Sigmoid colon (tissue), 7 donors: ENCODE results near the gene PHGDH. TPM values are rescaled to one million over a fixed set of nuclear protein-coding genes. Genes with fewer than 3 reads are reported as not detected.

ENCODE experiments used
- DNase-seq: peaks from one replicate; pipeline ENCODE4 v3.0.0-alpha.2; 2019
- H3K27ac ChIP-seq, 4 donors: fragments of 200-600 bp; sonication (generic); one replicate each; pipeline ENCODE4 v1.5.1; 2016 to 2019; ENCODE audit warnings: mild to moderate bottlenecking in 1 of 4
- H3K27me3 ChIP-seq, 3 donors: fragments of 200-600 bp; sonication (generic); one replicate each; pipeline ENCODE4 v1.5.1; 2019; ENCODE audit warnings: mild to moderate bottlenecking in 1 of 3
- H3K36me3 ChIP-seq, 4 donors: fragments of 200-600 bp; sonication (generic); one replicate each; pipeline ENCODE4 v1.5.1; 2016 to 2019
- H3K4me1 ChIP-seq, 4 donors: fragments of 200-600 bp; sonication (generic); one replicate each; pipeline ENCODE4 v1.5.1; 2017 to 2019
- H3K4me3 ChIP-seq, 4 donors: fragments of 200-600 bp; sonication (generic); one replicate each; pipeline ENCODE4 v1.5.1; 2017 to 2019; ENCODE audit warnings: mild to moderate bottlenecking in 2 of 4, moderate library complexity in 1 of 4
- H3K9me3 ChIP-seq, 4 donors: fragments of 200-600 bp in 3 of 4; sonication (generic) in 3 of 4; one replicate each; pipeline versions ENCODE4 v1.5.1 to v1.6.1; 2013 to 2019
- CTCF ChIP-seq, 4 experiments: fragments of 450-650 bp in 3 of 4; fragments of 200-600 bp in 1 of 4; IDR thresholded peaks; one replicate each; pipeline ENCODE4 v1.5.1; 2016 to 2019; ENCODE audit warnings: antibody characterized with exemption in 4 of 4, mild to moderate bottlenecking in 3 of 4, moderate library complexity in 2 of 4
- EP300 ChIP-seq, 4 donors: sonication (generic); formaldehyde crosslinking; IDR thresholded peaks; one replicate each; pipeline ENCODE4 v1.6.1; 2017; ENCODE audit warnings: antibody characterized with exemption in 4 of 4
- POLR2A ChIP-seq, 2 donors: fragments of 450-650 bp; IDR thresholded peaks; one replicate each; pipeline ENCODE4 v1.6.1; 2016; ENCODE audit warnings: antibody characterized with exemption in 2 of 2, mild to moderate bottlenecking in 2 of 2, moderate library complexity in 2 of 2
- POLR2AphosphoS5 ChIP-seq, 4 donors: sonication (generic); formaldehyde crosslinking; IDR thresholded peaks; one replicate each; pipeline ENCODE4 v1.6.1; 2017; ENCODE audit warnings: antibody characterized with exemption in 4 of 4
- WGBS, 2 donors: extraction: QIAGEN DNeasy Blood & Tissue Kit; methylation state at CpG; one replicate each; pipeline ENCODE4 v1.1.7; 2013; 5-methylcytosine and 5-hydroxymethylcytosine counted together
- intact Hi-C: fragments of 100-400 bp; cut with DNase I; formaldehyde crosslinking; loops from one replicate; pipeline ENCODE4 v1.15.1; 2023
- polyA plus RNA-seq, 3 donors: library from polyadenylated mRNA; stranded (reverse); fragments of 200-250 nt; gene quantifications; one replicate each; pipeline ENCODE4 v1.2.3, GENCODE V29; 2013
- total RNA-seq, 4 donors: library from RNA; depleted of rRNA; stranded (reverse); fragments of >200 nt; gene quantifications; one replicate each; pipeline ENCODE4 v1.1.0, GENCODE V29; 2016
- donor health status: healthy with polysubstance abuse.
- donor health status: Bipolar disorder and iron deficiency.
- donor health status: healthy.

PHGDH gene
- total and polyA plus RNA-seq, 7 donors: 3.9 to 37.7 (median 22.0) TPM

DNA sequence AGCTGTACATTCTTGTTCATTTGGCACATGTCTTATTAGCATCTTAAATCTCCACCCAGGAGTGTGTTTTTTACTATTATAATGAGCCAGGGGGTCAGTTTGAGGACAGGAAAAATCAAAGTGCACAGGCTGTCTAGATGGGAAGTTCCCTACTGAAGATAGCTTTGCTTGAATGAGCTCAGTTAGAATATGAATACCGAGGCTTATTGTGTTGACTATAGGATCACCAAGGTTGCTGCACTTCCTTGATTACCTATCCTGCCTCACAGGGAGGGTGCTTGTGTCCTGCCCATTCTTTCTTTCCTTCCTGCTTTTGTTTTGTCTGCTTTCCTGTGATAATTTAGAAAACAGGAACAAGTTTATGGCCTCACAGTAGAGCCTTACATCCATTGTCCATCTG, 16.3 kb downstream of the PHGDH start:
- no peak overlapping the region for H3K4me3 ChIP-seq
- TF ChIP-seq CTCF (IDR thresholded peaks at IDR 0.05): no peak
- no peak for TF ChIP-seq EP300 (IDR thresholded peaks at IDR 0.05)
- no peak for TF ChIP-seq POLR2A (IDR thresholded peaks at IDR 0.05)
- no peak for TF ChIP-seq POLR2AphosphoS5 (IDR thresholded peaks at IDR 0.05)
- H3K9me3 ChIP-seq: no peaks in the 10 kb centered on the region
- H3K4me1 ChIP-seq: no peaks in the 10 kb centered on the region
- H3K36me3 ChIP-seq: peaks cover 0 to 67% (median 7%) of the 10 kb centered on the region in 4 donors
- intact Hi-C loops: no loop called here
- WGBS, 2 donors: 14 to 36% methylated on average over 1 of the region's 1 CpG
- DNase-seq: no peak
- H3K27ac ChIP-seq: no peak overlapping the region
- H3K27me3 ChIP-seq: no peaks in the 10 kb centered on the region

DNA sequence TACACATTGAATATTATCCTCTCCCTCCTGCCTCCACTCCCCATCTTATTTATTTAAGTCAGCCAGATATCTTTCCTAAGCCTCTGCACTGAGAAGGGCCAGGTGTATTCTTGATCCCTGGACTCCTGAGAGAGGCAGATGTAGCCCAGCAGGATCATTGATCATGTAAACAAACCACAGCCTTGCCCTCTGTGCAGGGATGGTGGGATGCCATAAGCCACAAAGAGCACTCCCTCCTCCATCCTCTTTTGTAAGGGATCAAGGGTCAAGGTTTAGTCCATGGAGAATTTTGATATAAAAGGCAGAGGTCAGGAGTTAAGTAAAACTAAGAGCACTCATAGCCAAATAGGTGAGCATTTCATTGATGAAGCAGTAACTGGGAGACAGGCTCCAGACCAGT, 17.3 kb downstream of the PHGDH start:
- no peak for DNase-seq
- H3K9me3 ChIP-seq: no peaks in the 10 kb centered on the region
- no peaks in the 10 kb centered on the region for H3K27me3 ChIP-seq
- H3K4me1 ChIP-seq: no peaks in the 10 kb centered on the region
- no peak for TF ChIP-seq POLR2AphosphoS5 (IDR thresholded peaks at IDR 0.05)
- TF ChIP-seq EP300 (IDR thresholded peaks at IDR 0.05): no peak
- no peak overlapping the region for H3K4me3 ChIP-seq
- intact Hi-C loops: no loop called here
- H3K36me3 ChIP-seq: peaks cover 0 to 57% (median 5%) of the 10 kb centered on the region in 4 donors
- no peak overlapping the region for H3K27ac ChIP-seq

DNA sequence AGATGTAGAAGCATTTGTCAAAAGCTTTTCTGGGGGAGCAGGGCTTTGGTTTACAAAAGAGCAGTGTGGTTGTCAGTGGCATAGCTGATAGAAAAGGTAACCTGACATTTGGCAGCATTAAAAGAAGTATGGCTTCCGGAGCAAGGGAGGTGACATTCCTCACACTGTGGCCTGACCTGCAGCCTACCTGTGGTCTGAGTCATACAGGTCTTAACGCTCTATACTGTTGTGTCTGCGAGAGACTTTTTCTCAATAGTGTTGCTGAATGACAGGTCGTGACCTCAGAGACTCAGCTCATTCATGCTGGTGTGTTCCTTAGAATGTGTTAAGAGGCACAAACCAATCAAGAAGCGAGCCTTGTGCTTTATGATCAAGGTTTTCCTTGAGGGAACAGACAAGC, 19.3 kb downstream of the PHGDH start:
- Histone ChIP-seq H3K27ac (no peak overlapping the region), H3K36me3 (peaks cover 0 to 58% (median 10%) of the 10 kb centered on the region in 4 donors), H3K4me1 (no peaks in the 10 kb centered on the region), H3K9me3 (no peaks in the 10 kb centered on the region), H3K27me3 (no peaks in the 10 kb centered on the region), H3K4me3 (no peak overlapping the region)
- 90 to 94% methylated on average over 5 of the region's 5 CpGs for WGBS, 2 donors
- TF ChIP-seq CTCF (IDR thresholded peaks at IDR 0.05) (no peak), POLR2AphosphoS5 (IDR thresholded peaks at IDR 0.05) (no peak), POLR2A (IDR thresholded peaks at IDR 0.05) (no peak), EP300 (IDR thresholded peaks at IDR 0.05) (no peak)
- intact Hi-C loops: no loop called here
- DNase-seq: no peak

GRCh38 chr1:119731741-119732430, 20.2 kb downstream of the PHGDH start:
- TF ChIP-seq POLR2A (IDR thresholded peaks at IDR 0.05): no peak
- TF ChIP-seq CTCF (IDR thresholded peaks at IDR 0.05): no peak
- Histone ChIP-seq H3K4me1 (no peaks in the 10 kb centered on the region), H3K4me3 (no peak overlapping the region), H3K36me3 (peaks cover 0 to 56% (median 10%) of the 10 kb centered on the region in 4 donors), H3K9me3 (no peaks in the 10 kb centered on the region), H3K27me3 (no peaks in the 10 kb centered on the region), H3K27ac (no peak overlapping the region)
- intact Hi-C loops: no loop called here
- 87 to 93% methylated on average over 6 of the region's 6 CpGs for WGBS, 2 donors
- no peak for DNase-seq

DNA sequence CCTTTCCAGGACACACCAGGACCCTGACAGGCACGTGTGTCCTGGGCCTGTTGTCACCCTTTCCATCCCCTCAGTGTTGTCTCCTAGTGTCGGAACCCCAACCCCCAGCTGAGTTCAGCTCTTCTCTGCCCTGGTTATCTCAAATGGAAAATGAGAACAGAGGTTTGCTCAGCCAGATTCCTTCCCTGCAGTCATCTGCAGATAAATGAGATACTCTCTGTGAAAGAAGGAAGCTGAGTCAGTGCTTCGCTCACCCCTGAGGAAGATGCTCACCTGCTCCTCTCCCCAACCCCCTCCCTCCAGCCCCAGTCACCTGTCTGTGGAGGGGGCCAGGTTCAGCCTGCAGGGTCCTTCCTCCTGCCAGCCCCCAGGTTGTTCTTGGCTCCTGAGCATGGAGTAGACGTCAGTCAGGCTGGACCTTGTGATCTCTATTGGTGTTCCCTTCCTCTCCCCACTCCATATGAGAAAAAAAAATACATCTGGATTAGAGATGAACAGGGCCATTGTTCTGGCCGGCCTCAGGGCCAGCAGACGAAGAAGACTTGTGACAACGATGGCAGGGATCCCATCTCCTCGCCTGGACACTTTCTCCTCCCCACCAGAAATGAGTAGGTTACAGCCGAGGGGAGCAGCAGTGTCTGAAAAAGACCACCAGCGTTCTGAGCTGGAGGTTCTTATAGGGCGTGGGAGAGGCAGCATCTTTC, 20.9 kb downstream of the PHGDH start:
- no peak for DNase-seq
- Histone ChIP-seq H3K36me3 (peaks cover 0 to 52% (median 10%) of the 10 kb centered on the region in 4 donors), H3K27ac (no peak overlapping the region), H3K4me3 (no peak overlapping the region), H3K4me1 (no peaks in the 10 kb centered on the region), H3K27me3 (no peaks in the 10 kb centered on the region), H3K9me3 (no peaks in the 10 kb centered on the region)
- TF ChIP-seq EP300 (IDR thresholded peaks at IDR 0.05): no peak
- intact Hi-C loops: no loop called here
- WGBS, 2 donors: 83 to 90% methylated on average over 11 of the region's 11 CpGs
